HG03175 (cell line): Measurements from ENCODE around the gene RAI1.

Experiments
- ATAC-seq: cut with Tn5 transposase; IDR thresholded peaks from one replicate; pipeline ENCODE4 v1.9.1; 2021; ENCODE audit warnings: mild to moderate bottlenecking, moderate library complexity; ENCODE audit not compliant: unreplicated experiment

Gene RAI1

GRCh38 chr17:17781591-17782496 lies 100.6 kb downstream of the RAI1 start:
- ATAC-seq, result no peak

GRCh38 chr17:17782523-17783115 lies 101.4 kb downstream of the RAI1 start:
- peak; percentile 3 for ATAC-seq

GRCh38 chr17:17783116-17783824 lies 102.0 kb downstream of the RAI1 start:
- ATAC-seq, result peak; percentile 44

GRCh38 chr17:17783825-17784656 lies 102.8 kb downstream of the RAI1 start:
- ATAC-seq, result peak; percentile 26

- no peak for ATAC-seq
Measured at GRCh38 chr17:17784657-17785267, 103.5 kb downstream of the RAI1 start.

GRCh38 chr17:17785407-17785806 lies 104.1 kb downstream of the RAI1 start:
- no peak for ATAC-seq

GRCh38 chr17:17786998-17787397 lies 105.7 kb downstream of the RAI1 start:
- no peak for ATAC-seq

GRCh38 chr17:17787568-17787967 lies 106.3 kb downstream of the RAI1 start:
- ATAC-seq, result no peak

GRCh38 chr17:17788967-17789366 lies 107.7 kb downstream of the RAI1 start:
- no peak for ATAC-seq

- ATAC-seq, result no peak
Measured at GRCh38 chr17:17789410-17789809, 108.2 kb downstream of the RAI1 start.

- no peak for ATAC-seq
Measured at GRCh38 chr17:17789828-17790636, 108.8 kb downstream of the RAI1 start.

GRCh38 chr17:17790637-17791464 lies 109.6 kb downstream of the RAI1 start:
- no peak for ATAC-seq

GRCh38 chr17:17792037-17792550 lies 110.8 kb downstream of the RAI1 start:
- no peak for ATAC-seq

- ATAC-seq, result no peak
Measured at GRCh38 chr17:17792551-17793377, 111.5 kb downstream of the RAI1 start.

- no peak for ATAC-seq
Measured at GRCh38 chr17:17793378-17794214, 112.3 kb downstream of the RAI1 start.

- ATAC-seq, result no peak
Measured at GRCh38 chr17:17794382-17794781, 113.1 kb downstream of the RAI1 start.

- no peak for ATAC-seq
Measured at GRCh38 chr17:17795296-17795695, 114.0 kb downstream of the RAI1 start.
